ENCODE data around the gene OSBPL3.

DNA sequence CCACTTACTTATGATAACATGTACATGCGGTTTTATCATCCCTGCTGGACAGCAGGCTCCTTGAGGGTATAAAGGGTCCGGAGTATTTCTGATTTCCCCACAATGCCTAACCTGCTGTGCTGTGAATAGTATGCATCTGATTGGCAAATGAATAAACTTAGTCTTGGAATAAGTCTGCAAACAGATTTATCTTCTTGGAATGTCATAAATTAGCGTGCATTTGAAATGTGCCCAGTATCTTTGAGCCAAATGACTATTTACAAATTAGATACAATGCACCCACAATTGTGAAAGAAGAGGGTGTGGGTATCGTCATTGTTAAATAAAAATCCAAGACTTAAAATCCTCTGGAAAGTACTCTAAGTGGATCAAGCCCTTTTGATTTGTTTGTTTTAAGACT lies 106.0 kb downstream of the OSBPL3 start:
- TF ChIP-seq, protein P1, sequence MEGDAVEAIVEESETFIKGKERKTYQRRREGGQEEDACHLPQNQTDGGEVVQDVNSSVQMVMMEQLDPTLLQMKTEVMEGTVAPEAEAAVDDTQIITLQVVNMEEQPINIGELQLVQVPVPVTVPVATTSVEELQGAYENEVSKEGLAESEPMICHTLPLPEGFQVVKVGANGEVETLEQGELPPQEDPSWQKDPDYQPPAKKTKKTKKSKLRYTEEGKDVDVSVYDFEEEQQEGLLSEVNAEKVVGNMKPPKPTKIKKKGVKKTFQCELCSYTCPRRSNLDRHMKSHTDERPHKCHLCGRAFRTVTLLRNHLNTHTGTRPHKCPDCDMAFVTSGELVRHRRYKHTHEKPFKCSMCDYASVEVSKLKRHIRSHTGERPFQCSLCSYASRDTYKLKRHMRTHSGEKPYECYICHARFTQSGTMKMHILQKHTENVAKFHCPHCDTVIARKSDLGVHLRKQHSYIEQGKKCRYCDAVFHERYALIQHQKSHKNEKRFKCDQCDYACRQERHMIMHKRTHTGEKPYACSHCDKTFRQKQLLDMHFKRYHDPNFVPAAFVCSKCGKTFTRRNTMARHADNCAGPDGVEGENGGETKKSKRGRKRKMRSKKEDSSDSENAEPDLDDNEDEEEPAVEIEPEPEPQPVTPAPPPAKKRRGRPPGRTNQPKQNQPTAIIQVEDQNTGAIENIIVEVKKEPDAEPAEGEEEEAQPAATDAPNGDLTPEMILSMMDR (IDR thresholded peaks at IDR 0.05), result no peak
- TF ChIP-seq POLR2A (IDR thresholded peaks at IDR 0.05), result no peak

Measured in esophagus squamous epithelium (tissue), 4 donors.